ENCODE measurements around the gene CHST4.
A peak's percentile ranks its signal among the peaks of the same experiment; 100 is the strongest.
"Not testable (repeated sequence)": the region's sequence is repeated elsewhere in the genome, so short reads cannot be mapped to it uniquely, and the experiment has no call there.

Gene CHST4

GRCh38 chr16:71572497-71573116 is 46.4 kb downstream of the CHST4 start:
- DNase-seq: peak; percentile 11

GRCh38 chr16:71573387-71574094 is 47.3 kb downstream of the CHST4 start:
- no peak for DNase-seq

- no peak for DNase-seq
Measured at GRCh38 chr16:71574702-71575101, 48.5 kb downstream of the CHST4 start.

GRCh38 chr16:71576971-71577370 is 50.7 kb downstream of the CHST4 start, which contains the start of gene TAT:
TAT (minus strand) TSS chr16:71577092; CDS start chr16:71576415, 677 bp downstream.
- DNase-seq: no peak

- not testable (repeated sequence) for DNase-seq
Measured at GRCh38 chr16:71582553-71582848, 56.3 kb downstream of the CHST4 start.

- no peak for DNase-seq
Measured at GRCh38 chr16:71584543-71585317, 58.5 kb downstream of the CHST4 start.

GRCh38 chr16:71585318-71585703 is 59.1 kb downstream of the CHST4 start:
- no peak for DNase-seq
